ENCODE data around the gene TPGS1. TPM values are rescaled to one million over a fixed set of nuclear protein-coding genes. Genes with fewer than 3 reads are reported as not detected.

TPGS1 gene
- polyA plus RNA-seq, 4 donors = 5.3 to 16.9 (median 9.5) TPM

DNA sequence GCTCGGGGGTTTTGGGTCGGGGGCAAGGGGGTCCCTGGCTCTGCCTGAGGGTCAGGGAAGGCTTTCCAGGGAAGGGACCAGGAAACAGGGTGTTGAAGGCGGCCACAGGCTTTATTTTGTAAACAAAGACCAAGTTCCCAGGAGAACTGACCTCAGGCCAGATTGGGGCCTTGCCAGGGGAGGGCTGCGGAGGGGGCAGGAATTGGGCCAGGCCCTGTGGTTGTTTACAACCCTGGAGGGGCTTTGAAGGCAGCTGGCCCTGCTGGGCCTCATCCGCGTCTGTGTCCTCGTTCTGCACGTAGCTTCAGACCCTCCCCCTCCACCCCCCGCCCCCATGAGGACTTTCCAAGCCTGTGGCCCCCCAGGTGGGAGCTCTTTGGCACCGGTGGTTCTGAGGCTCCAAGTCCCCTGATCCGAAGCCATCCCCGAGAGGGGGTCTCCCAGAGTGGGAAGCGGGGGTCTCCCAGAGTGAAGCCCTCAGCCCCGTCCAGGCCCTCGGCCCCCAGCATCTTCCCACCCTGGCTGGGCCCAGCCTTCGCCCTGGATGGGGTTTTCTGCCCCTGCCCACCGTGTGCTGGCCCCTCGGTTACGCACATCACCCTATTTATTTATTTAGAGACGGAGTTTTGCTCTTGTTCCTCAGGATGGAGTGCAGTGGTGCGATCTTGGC, 51.6 kb downstream of the TPGS1 start:
- DNase-seq (ENCODE audit: low read depth in 4 of 4, low spot score in 3 of 4) = no peak

DNA sequence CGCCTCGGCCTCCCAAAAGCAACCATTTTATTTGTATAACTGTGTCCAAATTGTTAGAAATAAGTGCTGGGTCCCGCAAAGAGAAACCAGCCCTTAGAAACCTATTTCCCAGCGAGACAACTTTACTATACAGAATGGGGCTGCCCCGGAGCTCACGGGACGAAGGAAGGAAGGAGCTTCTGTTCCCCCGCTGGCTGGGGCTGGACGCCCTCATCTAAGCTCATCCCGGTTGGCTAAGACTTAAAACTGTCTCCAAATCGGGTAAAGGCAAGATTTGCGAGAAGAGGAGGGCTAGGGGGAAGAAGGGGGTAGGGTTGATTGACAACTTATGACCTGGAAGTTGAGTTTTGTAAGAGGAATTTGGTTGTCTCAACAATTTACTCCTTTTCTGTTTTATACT, 52.8 kb downstream of the TPGS1 start:
- DNase-seq (ENCODE audit: low read depth in 4 of 4, low spot score in 3 of 4) = no peak

DNA sequence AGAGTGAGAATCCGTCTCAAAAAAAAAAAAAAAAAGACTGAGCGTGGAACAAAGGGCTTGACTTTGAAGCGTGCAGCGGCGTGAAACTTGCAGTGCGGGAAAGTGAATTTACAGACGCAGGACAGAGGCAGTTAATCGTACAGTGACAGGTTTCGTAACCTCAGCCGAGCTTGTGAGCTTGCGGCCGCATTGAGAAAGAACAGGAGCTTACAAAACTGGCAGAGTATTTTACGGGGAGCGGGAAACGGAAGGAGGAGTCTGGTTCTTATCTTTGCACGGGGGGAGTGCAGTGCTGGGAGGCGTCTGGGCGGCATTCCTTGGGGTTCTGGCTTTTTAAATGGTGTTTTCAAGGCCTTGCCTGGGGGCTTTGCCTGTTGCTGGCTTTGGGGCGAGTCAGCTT, 59.1 kb downstream of the TPGS1 start:
- no peak for DNase-seq (ENCODE audit: low read depth in 4 of 4, low spot score in 3 of 4)

DNA sequence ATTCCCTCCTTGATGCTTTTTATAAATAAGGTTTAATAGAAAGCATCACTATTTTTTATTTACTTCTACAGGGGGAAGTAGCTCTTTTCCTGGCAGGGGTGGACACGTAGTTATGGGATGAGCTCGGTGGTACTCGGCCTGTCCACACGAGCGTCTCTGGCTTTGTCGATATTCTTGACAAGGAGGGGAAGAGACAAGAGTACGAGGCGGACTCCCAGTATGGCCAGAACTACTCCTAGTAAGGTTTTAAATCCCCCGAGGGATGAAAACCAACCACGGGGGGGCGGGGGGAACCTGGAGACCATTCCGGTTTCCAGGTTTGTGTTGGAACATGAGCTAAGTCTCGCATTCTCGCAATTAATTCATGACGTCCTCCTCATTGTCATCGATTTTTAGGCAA, 59.5 kb downstream of the TPGS1 start:
- DNase-seq (ENCODE audit: low read depth in 4 of 4, low spot score in 3 of 4) = no peak

DNA sequence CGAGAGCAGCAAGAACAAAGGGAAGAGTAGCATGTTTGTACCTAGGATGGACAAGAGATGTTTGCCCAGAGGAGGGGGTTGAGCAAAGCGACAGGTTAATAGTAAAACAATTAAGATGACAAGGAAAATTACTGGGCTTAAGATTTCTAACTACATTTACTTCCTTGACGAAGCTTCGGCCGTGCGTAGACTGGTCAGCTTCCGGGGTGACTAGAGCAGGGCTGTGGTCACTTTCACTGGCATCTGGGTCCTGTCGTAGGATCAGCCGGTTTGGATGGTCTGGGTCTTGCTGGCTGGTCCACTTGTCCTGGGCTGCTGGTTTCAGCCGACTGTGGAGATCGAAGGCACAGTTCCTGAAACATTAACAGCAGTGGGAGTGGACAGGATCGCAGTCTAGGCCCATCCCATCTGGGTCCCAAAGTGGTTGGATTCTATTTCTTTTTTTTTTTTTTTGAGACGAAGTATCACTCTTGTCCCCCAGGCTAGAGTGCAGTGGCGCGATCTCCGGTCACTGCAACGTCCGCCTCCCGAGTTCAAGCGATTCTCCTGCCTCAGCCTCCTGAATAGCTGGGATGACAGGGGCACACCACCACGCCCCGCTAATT, 60.1 kb downstream of the TPGS1 start:
- no peak for DNase-seq (ENCODE audit: low read depth in 4 of 4, low spot score in 3 of 4)

Other genes starting within 250 kb of the TPGS1 start
- 1 to 10 TPM; 1.2 to 4.4 (median 3.0) TPM for gene PLPP2, start 216.1 kb upstream of the TPGS1 start, polyA plus RNA-seq (ENCODE audit: insufficient read length in 4 of 4)
- 10 to 100 TPM; 23.5 to 33.9 (median 28.2) TPM for gene MIER2, start 162.7 kb upstream of the TPGS1 start, polyA plus RNA-seq (ENCODE audit: insufficient read length in 4 of 4)
- gene C2CD4C, start 98.3 kb upstream of the TPGS1 start, polyA plus RNA-seq (ENCODE audit: insufficient read length in 4 of 4) = 1 to 10 TPM; 1.2 to 2.9 (median 1.8) TPM
- 10 to 100 TPM; 24.6 to 39.6 (median 29.3) TPM for gene SHC2, start 46.5 kb upstream of the TPGS1 start, polyA plus RNA-seq (ENCODE audit: insufficient read length in 4 of 4)
- gene MADCAM1, start 11.0 kb upstream of the TPGS1 start, polyA plus RNA-seq (ENCODE audit: insufficient read length in 4 of 4) = 1 to 10 TPM; 2.8 to 5.8 (median 4.5) TPM
- 10 to 100 TPM; 50.0 to 71.2 (median 60.9) TPM for gene CDC34, start 24.3 kb downstream of the TPGS1 start, polyA plus RNA-seq (ENCODE audit: insufficient read length in 4 of 4)
- gene GZMM, start 36.6 kb downstream of the TPGS1 start, polyA plus RNA-seq (ENCODE audit: insufficient read length in 4 of 4) = under 1 TPM in 3 of 4 donors, not detected in 1; 0.23 to 0.94 (median 0.37) TPM
- gene BSG, start 65.1 kb downstream of the TPGS1 start, polyA plus RNA-seq (ENCODE audit: insufficient read length in 4 of 4) = 100 to 1,000 TPM; 264 to 534 (median 410) TPM
- gene HCN2, start 82.4 kb downstream of the TPGS1 start, polyA plus RNA-seq (ENCODE audit: insufficient read length in 4 of 4) = under 1 TPM; 0.19 to 0.74 (median 0.38) TPM
- 10 to 100 TPM; 37.1 to 65.9 (median 53.1) TPM for gene POLRMT, start 126.0 kb downstream of the TPGS1 start, polyA plus RNA-seq (ENCODE audit: insufficient read length in 4 of 4)
- under 1 TPM; 0.11 to 0.55 (median 0.34) TPM for gene FGF22, start 132.4 kb downstream of the TPGS1 start, polyA plus RNA-seq (ENCODE audit: insufficient read length in 4 of 4)
- gene RNF126, start 155.7 kb downstream of the TPGS1 start, polyA plus RNA-seq (ENCODE audit: insufficient read length in 4 of 4) = 10 to 100 TPM; 19.4 to 37.5 (median 20.5) TPM
- gene FSTL3, start 168.9 kb downstream of the TPGS1 start, polyA plus RNA-seq (ENCODE audit: insufficient read length in 4 of 4) = 10 to 100 TPM; 14.3 to 18.8 (median 17.7) TPM
- under 1 TPM in 3 of 4 donors, not detected in 1; 0.22 to 0.46 (median 0.23) TPM for gene PRSS57, start 188.0 kb downstream of the TPGS1 start, polyA plus RNA-seq (ENCODE audit: insufficient read length in 4 of 4)
- gene PALM, start 201.4 kb downstream of the TPGS1 start, polyA plus RNA-seq (ENCODE audit: insufficient read length in 4 of 4) = 100 to 1,000 TPM in 1 of 4 donors, 10 to 100 TPM in 3; 63.6 to 111 (median 78.1) TPM
- gene MISP, start 243.6 kb downstream of the TPGS1 start, polyA plus RNA-seq (ENCODE audit: insufficient read length in 4 of 4) = 10 to 100 TPM in 1 of 4 donors, 1 to 10 TPM in 2, under 1 TPM in 1; 0.44 to 10.6 (median 6.8) TPM

All from left renal pelvis (tissue), 4 donors.